GM23338 (cell line): ENCODE measurements around the gene TVP23A. TPM values are rescaled to one million over a fixed set of nuclear protein-coding genes. Genes with fewer than 3 reads are reported as not detected.

ENCODE experiments used
- ATAC-seq: fragments of 200-7000 bp; cut with Tn5 transposase; 3 replicates; pipeline ENCODE4 v1.9.1; 2020
- DNase-seq: peaks from one replicate; pipeline ENCODE4 v3.0.0-alpha.2; 2015; ENCODE audit warnings: low spot score
- H2AFZ ChIP-seq: fragments of 200-600 bp; sonication (generic); 2 replicates; pipeline ENCODE4 v1.8.0; 2016; ENCODE audit warnings: antibody characterized with exemption, mild to moderate bottlenecking, moderate library complexity
- H3F3A ChIP-seq: fragments of 200-600 bp; sonication (generic); replicated peaks from 2 replicates; pipeline ENCODE4 v1.8.0; 2017; ENCODE audit warnings: antibody characterized with exemption, mixed run types, low read depth
- H3K27ac ChIP-seq: fragments of 200-600 bp; sonication (generic); 2 replicates; pipeline ENCODE4 v1.6.1; 2016; ENCODE audit warnings: low read depth
- H3K27me3 ChIP-seq: fragments of 200-600 bp; sonication (generic); 2 replicates; pipeline ENCODE4 v1.8.0; 2016; ENCODE audit warnings: mild to moderate bottlenecking, mixed run types, moderate library complexity; ENCODE audit not compliant: insufficient read depth
- H3K36me3 ChIP-seq: fragments of 200-600 bp; sonication (generic); 2 replicates; pipeline ENCODE4 v1.8.0; 2016; ENCODE audit warnings: mild to moderate bottlenecking; ENCODE audit not compliant: insufficient read depth
- H3K4me1 ChIP-seq: fragments of 200-600 bp; sonication (generic); 2 replicates; pipeline ENCODE4 v1.8.0; 2016; ENCODE audit warnings: mild to moderate bottlenecking, moderate library complexity; ENCODE audit not compliant: insufficient read depth
- H3K4me2 ChIP-seq: fragments of 200-600 bp; sonication (generic); 2 replicates; pipeline ENCODE4 v1.7.1; 2017; ENCODE audit warnings: mixed run types
- H3K4me3 ChIP-seq: fragments of 200-600 bp; sonication (generic); 2 replicates; pipeline ENCODE4 v1.6.1; 2016; ENCODE audit warnings: mixed run types
- H3K79me2 ChIP-seq: fragments of 200-600 bp; sonication (generic); replicated peaks from 2 replicates; pipeline ENCODE4 v1.8.0; 2017; ENCODE audit warnings: mild to moderate bottlenecking; ENCODE audit not compliant: insufficient read depth
- H3K9me2 ChIP-seq: fragments of 200-600 bp; sonication (generic); 2 replicates; pipeline ENCODE4 v1.8.0; 2017; ENCODE audit not compliant: insufficient read depth
- H4K20me1 ChIP-seq: fragments of 200-600 bp; sonication (generic); replicated peaks from 2 replicates; pipeline ENCODE4 v1.8.0; 2017; ENCODE audit warnings: mild to moderate bottlenecking; ENCODE audit not compliant: insufficient read depth
- H3K27ac Mint-ChIP-seq: 2 replicates; pipeline ENCODE4 v1.8.0; 2020; ENCODE audit warnings: inconsistent platforms, mild to moderate bottlenecking, moderate library complexity, mixed read lengths
- H3K27me3 Mint-ChIP-seq: 3 replicates; pipeline ENCODE4 v1.8.0; 2022; ENCODE audit warnings: low read depth, mild to moderate bottlenecking, moderate library complexity, mixed read lengths, inconsistent platforms; ENCODE audit not compliant: insufficient read depth, poor library complexity
- H3K36me3 Mint-ChIP-seq: 3 replicates; pipeline ENCODE4 v1.8.0; 2021; ENCODE audit warnings: low read depth, mild to moderate bottlenecking, inconsistent platforms, moderate library complexity, mixed read lengths
- H3K4me1 Mint-ChIP-seq: 3 replicates; pipeline ENCODE4 v1.8.0; 2020; ENCODE audit warnings: mild to moderate bottlenecking, inconsistent platforms, mixed read lengths
- H3K4me3 Mint-ChIP-seq: 3 replicates; pipeline ENCODE4 v1.8.0; 2021; ENCODE audit warnings: moderate library complexity, mild to moderate bottlenecking, inconsistent platforms, mixed read lengths
- H3K9me3 Mint-ChIP-seq: 3 replicates; pipeline ENCODE4 v1.8.0; 2020; ENCODE audit warnings: moderate library complexity, mild to moderate bottlenecking, inconsistent platforms, mixed read lengths
- CREB1 ChIP-seq: fragments of 250-450 bp; sonication (Bioruptor Pico); IDR thresholded peaks from 2 replicates; pipeline ENCODE4 v1.5.0; 2020; ENCODE audit warnings: low read depth, mild to moderate bottlenecking, moderate library complexity
- EZH2 ChIP-seq: fragments of 200-600 bp; sonication (generic); IDR thresholded peaks from one replicate; pipeline ENCODE4 v1.8.0; 2017; ENCODE audit warnings: antibody characterized with exemption, mild to moderate bottlenecking, low read depth; ENCODE audit not compliant: unreplicated experiment
- EZH2phosphoT487 ChIP-seq: fragments of 200-600 bp; sonication (generic); IDR thresholded peaks from one replicate; pipeline ENCODE4 v1.8.1; 2018; ENCODE audit warnings: antibody characterized with exemption; ENCODE audit not compliant: unreplicated experiment
- JUNB ChIP-seq: IDR thresholded peaks from one replicate; pipeline ENCODE4 v1.6.1; 2016; ENCODE audit warnings: antibody characterized with exemption; ENCODE audit not compliant: unreplicated experiment
- POLR2AphosphoS5 ChIP-seq: IDR thresholded peaks from 2 replicates; pipeline ENCODE4 v1.6.1; 2016; ENCODE audit warnings: antibody characterized with exemption, low read depth
- STAT1 ChIP-seq: IDR thresholded peaks from one replicate; pipeline ENCODE4 v1.6.1; 2016; ENCODE audit warnings: antibody characterized with exemption; ENCODE audit not compliant: unreplicated experiment
- ZNF114 ChIP-seq: fragments of 250-450 bp; sonication (Bioruptor Pico); IDR thresholded peaks from 2 replicates; pipeline ENCODE4 v1.5.0; 2020; ENCODE audit warnings: mild to moderate bottlenecking, moderate library complexity
- polyA plus RNA-seq: library from polyadenylated mRNA; unstranded; fragments of >200 nt; fragmentation: Nextera tagmentation; extraction: Ambion mirVana; gene quantifications from 2 replicates; pipeline ENCODE4 v1.2.1, GENCODE V29; 2016
- total RNA-seq: library from RNA; depleted of rRNA; stranded (reverse); fragments of >200 nt; shearing (Covaris generic); gene quantifications from 2 replicates; pipeline ENCODE4 v1.2.3, GENCODE V29; 2014
- TF ChIP-seq, protein P1 (sequence below), 2 experiments: fragments of 200-600 bp in 1 of 2; sonication (generic) in 1 of 2; conservative IDR thresholded peaks; 2 replicates each; pipeline versions ENCODE4 v1.5.1 to v1.6.1; 2016 to 2017; ENCODE audit warnings: antibody characterized with exemption in 2 of 2, low read depth in 2 of 2, mild to moderate bottlenecking in 2 of 2, moderate library complexity in 1 of 2
- TF ChIP-seq, protein P2 (sequence below): IDR thresholded peaks from one replicate; pipeline ENCODE4 v1.6.1; 2018; ENCODE audit warnings: antibody characterized with exemption; ENCODE audit not compliant: unreplicated experiment
- TF ChIP-seq, protein P3 (sequence below): IDR thresholded peaks from 2 replicates; pipeline ENCODE4 v1.6.1; 2016; ENCODE audit warnings: antibody characterized with exemption
- TF ChIP-seq, protein P4 (sequence below): fragments of 250-450 bp; sonication (Bioruptor Pico); IDR thresholded peaks from 2 replicates; pipeline ENCODE4 v1.5.0; 2020; ENCODE audit warnings: mild to moderate bottlenecking, moderate library complexity

The TVP23A gene
- total and polyA plus RNA-seq, 2 experiments from 2014 or later: 2.8 to 4.5 TPM

DNA sequence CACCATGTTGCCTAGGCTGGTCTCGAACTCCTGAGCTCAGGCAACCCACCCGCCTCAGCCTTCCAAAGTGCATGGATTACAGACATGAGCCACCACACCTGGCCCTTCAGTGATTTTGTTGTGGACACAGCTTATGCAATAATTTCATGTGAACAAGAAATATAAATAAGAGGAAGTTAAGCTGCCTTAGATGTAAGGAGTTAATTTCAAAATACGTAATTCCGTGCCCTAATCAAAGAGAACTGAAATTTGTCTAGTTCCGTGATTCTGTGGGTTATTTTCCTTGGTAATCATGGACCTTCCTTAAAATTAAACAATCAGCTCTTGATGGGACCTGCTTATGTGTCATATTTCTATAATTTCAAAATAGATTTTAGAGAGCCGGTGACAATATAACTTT lies 11.9 kb downstream of the TVP23A start:
- H3K27ac ChIP-seq: no peak overlapping the region
- H3K9me2 ChIP-seq: no peaks in the 10 kb centered on the region
- Mint-ChIP-seq H3K36me3 (no peaks in the 10 kb centered on the region; the same call in 2 of the 3 replicates), H3K27ac (no peak overlapping the region), H3K27me3 (peaks cover 5% of the 10 kb centered on the region), H3K9me3 (no peaks in the 10 kb centered on the region), H3K4me3 (no peak overlapping the region), H3K4me1 (no peaks in the 10 kb centered on the region)
- no peak for TF ChIP-seq EZH2
- TF ChIP-seq, protein P1, sequence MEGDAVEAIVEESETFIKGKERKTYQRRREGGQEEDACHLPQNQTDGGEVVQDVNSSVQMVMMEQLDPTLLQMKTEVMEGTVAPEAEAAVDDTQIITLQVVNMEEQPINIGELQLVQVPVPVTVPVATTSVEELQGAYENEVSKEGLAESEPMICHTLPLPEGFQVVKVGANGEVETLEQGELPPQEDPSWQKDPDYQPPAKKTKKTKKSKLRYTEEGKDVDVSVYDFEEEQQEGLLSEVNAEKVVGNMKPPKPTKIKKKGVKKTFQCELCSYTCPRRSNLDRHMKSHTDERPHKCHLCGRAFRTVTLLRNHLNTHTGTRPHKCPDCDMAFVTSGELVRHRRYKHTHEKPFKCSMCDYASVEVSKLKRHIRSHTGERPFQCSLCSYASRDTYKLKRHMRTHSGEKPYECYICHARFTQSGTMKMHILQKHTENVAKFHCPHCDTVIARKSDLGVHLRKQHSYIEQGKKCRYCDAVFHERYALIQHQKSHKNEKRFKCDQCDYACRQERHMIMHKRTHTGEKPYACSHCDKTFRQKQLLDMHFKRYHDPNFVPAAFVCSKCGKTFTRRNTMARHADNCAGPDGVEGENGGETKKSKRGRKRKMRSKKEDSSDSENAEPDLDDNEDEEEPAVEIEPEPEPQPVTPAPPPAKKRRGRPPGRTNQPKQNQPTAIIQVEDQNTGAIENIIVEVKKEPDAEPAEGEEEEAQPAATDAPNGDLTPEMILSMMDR (conservative IDR thresholded peaks at IDR 0.05; ENCODE audit: low read depth in 2 of 2): no peak
- TF ChIP-seq, protein P2, sequence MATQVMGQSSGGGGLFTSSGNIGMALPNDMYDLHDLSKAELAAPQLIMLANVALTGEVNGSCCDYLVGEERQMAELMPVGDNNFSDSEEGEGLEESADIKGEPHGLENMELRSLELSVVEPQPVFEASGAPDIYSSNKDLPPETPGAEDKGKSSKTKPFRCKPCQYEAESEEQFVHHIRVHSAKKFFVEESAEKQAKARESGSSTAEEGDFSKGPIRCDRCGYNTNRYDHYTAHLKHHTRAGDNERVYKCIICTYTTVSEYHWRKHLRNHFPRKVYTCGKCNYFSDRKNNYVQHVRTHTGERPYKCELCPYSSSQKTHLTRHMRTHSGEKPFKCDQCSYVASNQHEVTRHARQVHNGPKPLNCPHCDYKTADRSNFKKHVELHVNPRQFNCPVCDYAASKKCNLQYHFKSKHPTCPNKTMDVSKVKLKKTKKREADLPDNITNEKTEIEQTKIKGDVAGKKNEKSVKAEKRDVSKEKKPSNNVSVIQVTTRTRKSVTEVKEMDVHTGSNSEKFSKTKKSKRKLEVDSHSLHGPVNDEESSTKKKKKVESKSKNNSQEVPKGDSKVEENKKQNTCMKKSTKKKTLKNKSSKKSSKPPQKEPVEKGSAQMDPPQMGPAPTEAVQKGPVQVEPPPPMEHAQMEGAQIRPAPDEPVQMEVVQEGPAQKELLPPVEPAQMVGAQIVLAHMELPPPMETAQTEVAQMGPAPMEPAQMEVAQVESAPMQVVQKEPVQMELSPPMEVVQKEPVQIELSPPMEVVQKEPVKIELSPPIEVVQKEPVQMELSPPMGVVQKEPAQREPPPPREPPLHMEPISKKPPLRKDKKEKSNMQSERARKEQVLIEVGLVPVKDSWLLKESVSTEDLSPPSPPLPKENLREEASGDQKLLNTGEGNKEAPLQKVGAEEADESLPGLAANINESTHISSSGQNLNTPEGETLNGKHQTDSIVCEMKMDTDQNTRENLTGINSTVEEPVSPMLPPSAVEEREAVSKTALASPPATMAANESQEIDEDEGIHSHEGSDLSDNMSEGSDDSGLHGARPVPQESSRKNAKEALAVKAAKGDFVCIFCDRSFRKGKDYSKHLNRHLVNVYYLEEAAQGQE: no peak
- TF ChIP-seq STAT1: no peak
- TF ChIP-seq EZH2phosphoT487: no peak
- TF ChIP-seq, protein P3, sequence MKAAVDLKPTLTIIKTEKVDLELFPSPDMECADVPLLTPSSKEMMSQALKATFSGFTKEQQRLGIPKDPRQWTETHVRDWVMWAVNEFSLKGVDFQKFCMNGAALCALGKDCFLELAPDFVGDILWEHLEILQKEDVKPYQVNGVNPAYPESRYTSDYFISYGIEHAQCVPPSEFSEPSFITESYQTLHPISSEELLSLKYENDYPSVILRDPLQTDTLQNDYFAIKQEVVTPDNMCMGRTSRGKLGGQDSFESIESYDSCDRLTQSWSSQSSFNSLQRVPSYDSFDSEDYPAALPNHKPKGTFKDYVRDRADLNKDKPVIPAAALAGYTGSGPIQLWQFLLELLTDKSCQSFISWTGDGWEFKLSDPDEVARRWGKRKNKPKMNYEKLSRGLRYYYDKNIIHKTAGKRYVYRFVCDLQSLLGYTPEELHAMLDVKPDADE: no peak
- no peak for TF ChIP-seq POLR2AphosphoS5
- no peak for TF ChIP-seq CREB1 (CRISPR knock-in tag)
- no peak for TF ChIP-seq ZNF114 (CRISPR knock-in tag)
- no peak for DNase-seq
- no peaks in the 10 kb centered on the region for H3K4me1 ChIP-seq
- no peak overlapping the region for H3K4me2 ChIP-seq
- no peak overlapping the region for H2AFZ ChIP-seq
- no peaks in the 10 kb centered on the region for H3K27me3 ChIP-seq
- ATAC-seq: no peak
- H3F3A ChIP-seq: no peaks in the 10 kb centered on the region
- no peaks in the 10 kb centered on the region for H3K36me3 ChIP-seq
- H3K79me2 ChIP-seq: no peaks in the 10 kb centered on the region
- no peak overlapping the region for H3K4me3 ChIP-seq
- H4K20me1 ChIP-seq: no peaks in the 10 kb centered on the region

DNA sequence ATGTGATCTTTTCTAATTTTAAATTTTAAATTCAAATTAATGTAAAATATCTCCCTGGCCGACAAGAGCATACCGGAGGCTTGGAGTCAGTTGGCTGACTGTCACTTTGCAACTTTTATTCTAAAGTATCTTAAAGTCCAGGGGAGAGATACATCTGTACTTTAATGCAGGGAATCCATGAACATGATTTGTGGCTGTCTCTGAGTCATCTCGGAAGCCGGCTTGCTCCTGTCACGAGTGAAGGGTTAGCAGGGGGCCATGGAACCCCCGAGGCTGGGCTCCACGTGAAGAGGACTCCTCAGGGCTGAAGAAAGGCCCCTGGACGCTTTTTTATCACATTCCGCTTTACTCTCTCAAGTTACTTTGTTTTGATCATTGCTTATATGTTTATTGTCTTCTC lies 13.3 kb downstream of the TVP23A start:
- Histone ChIP-seq H2AFZ (no peak overlapping the region), H3K4me3 (no peak overlapping the region), H3K4me2 (no peak overlapping the region), H3K79me2 (no peaks in the 10 kb centered on the region), H3F3A (no peaks in the 10 kb centered on the region), H3K27ac (no peak overlapping the region), H3K4me1 (no peaks in the 10 kb centered on the region), H4K20me1 (no peaks in the 10 kb centered on the region), H3K9me2 (no peaks in the 10 kb centered on the region), H3K27me3 (no peaks in the 10 kb centered on the region), H3K36me3 (no peaks in the 10 kb centered on the region)
- no peaks in the 10 kb centered on the region for H3K4me1 Mint-ChIP-seq
- ATAC-seq (no peak), DNase-seq (no peak)
- peaks cover 5% of the 10 kb centered on the region for H3K27me3 Mint-ChIP-seq
- no peak overlapping the region for H3K27ac Mint-ChIP-seq
- no peaks in the 10 kb centered on the region for H3K9me3 Mint-ChIP-seq
- no peak overlapping the region for H3K4me3 Mint-ChIP-seq
- H3K36me3 Mint-ChIP-seq: no peaks in the 10 kb centered on the region; the same call in 2 of the 3 replicates
- TF ChIP-seq JUNB (no peak), ZNF114 (CRISPR knock-in tag) (no peak)
- TF ChIP-seq, protein P4, sequence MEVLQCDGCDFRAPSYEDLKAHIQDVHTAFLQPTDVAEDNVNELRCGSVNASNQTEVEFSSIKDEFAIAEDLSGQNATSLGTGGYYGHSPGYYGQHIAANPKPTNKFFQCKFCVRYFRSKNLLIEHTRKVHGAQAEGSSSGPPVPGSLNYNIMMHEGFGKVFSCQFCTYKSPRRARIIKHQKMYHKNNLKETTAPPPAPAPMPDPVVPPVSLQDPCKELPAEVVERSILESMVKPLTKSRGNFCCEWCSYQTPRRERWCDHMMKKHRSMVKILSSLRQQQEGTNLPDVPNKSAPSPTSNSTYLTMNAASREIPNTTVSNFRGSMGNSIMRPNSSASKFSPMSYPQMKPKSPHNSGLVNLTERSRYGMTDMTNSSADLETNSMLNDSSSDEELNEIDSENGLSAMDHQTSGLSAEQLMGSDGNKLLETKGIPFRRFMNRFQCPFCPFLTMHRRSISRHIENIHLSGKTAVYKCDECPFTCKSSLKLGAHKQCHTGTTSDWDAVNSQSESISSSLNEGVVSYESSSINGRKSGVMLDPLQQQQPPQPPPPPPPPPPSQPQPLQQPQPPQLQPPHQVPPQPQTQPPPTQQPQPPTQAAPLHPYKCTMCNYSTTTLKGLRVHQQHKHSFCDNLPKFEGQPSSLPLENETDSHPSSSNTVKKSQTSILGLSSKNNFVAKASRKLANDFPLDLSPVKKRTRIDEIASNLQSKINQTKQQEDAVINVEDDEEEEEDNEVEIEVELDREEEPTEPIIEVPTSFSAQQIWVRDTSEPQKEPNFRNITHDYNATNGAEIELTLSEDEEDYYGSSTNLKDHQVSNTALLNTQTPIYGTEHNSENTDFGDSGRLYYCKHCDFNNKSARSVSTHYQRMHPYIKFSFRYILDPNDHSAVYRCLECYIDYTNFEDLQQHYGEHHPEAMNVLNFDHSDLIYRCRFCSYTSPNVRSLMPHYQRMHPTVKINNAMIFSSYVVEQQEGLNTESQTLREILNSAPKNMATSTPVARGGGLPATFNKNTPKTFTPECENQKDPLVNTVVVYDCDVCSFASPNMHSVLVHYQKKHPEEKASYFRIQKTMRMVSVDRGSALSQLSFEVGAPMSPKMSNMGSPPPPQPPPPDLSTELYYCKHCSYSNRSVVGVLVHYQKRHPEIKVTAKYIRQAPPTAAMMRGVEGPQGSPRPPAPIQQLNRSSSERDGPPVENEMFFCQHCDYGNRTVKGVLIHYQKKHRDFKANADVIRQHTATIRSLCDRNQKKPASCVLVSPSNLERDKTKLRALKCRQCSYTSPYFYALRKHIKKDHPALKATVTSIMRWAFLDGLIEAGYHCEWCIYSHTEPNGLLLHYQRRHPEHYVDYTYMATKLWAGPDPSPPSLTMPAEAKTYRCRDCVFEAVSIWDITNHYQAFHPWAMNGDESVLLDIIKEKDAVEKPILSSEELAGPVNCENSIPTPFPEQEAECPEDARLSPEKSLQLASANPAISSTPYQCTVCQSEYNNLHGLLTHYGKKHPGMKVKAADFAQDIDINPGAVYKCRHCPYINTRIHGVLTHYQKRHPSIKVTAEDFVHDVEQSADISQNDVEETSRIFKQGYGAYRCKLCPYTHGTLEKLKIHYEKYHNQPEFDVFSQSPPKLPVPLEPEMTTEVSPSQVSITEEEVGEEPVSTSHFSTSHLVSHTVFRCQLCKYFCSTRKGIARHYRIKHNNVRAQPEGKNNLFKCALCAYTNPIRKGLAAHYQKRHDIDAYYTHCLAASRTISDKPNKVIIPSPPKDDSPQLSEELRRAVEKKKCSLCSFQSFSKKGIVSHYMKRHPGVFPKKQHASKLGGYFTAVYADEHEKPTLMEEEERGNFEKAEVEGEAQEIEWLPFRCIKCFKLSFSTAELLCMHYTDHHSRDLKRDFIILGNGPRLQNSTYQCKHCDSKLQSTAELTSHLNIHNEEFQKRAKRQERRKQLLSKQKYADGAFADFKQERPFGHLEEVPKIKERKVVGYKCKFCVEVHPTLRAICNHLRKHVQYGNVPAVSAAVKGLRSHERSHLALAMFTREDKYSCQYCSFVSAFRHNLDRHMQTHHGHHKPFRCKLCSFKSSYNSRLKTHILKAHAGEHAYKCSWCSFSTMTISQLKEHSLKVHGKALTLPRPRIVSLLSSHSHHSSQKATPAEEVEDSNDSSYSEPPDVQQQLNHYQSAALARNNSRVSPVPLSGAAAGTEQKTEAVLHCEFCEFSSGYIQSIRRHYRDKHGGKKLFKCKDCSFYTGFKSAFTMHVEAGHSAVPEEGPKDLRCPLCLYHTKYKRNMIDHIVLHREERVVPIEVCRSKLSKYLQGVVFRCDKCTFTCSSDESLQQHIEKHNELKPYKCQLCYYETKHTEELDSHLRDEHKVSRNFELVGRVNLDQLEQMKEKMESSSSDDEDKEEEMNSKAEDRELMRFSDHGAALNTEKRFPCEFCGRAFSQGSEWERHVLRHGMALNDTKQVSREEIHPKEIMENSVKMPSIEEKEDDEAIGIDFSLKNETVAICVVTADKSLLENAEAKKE (CRISPR knock-in tag): no peak
